HepG2 (cell line): ENCODE measurements around the gene TMEM134. TPM values are rescaled to one million over a fixed set of nuclear protein-coding genes. Genes with fewer than 3 reads are reported as not detected.
A peak's percentile ranks its signal among the peaks of the same experiment; 100 is the strongest.

Source experiments
- HINFP ChIP-seq: sonication (generic); formaldehyde crosslinking; IDR thresholded peaks from 2 replicates; pipeline ENCODE4 v1.4.0; 2020; ENCODE audit warnings: low read depth, mild to moderate bottlenecking, missing genetic modification reagents
- HIVEP1 ChIP-seq: sonication (generic); formaldehyde crosslinking; IDR thresholded peaks from 2 replicates; pipeline ENCODE4 v1.4.0; 2020; ENCODE audit warnings: mild to moderate bottlenecking, missing genetic modification reagents
- IKZF5 ChIP-seq: IDR thresholded peaks from 2 replicates; pipeline ENCODE4 v1.6.1; 2018; ENCODE audit warnings: missing genetic modification reagents, mild to moderate bottlenecking, missing compliant biosample characterization
- JDP2 ChIP-seq: sonication (generic); formaldehyde crosslinking; IDR thresholded peaks from 2 replicates; pipeline ENCODE4 v1.8.1; 2022; ENCODE audit warnings: missing genetic modification reagents, borderline replicate concordance
- PRDM10 ChIP-seq: sonication (generic); formaldehyde crosslinking; IDR thresholded peaks from 2 replicates; pipeline ENCODE4 v1.4.0; 2020; ENCODE audit warnings: low read depth, missing genetic modification reagents
- ZNF574 ChIP-seq: sonication (generic); formaldehyde crosslinking; IDR thresholded peaks from 2 replicates; pipeline ENCODE4 v1.4.0; 2020; ENCODE audit warnings: missing genetic modification reagents
- ZNF660 ChIP-seq: sonication (generic); formaldehyde crosslinking; IDR thresholded peaks from 2 replicates; pipeline ENCODE4 v1.5.1; 2020; ENCODE audit warnings: mild to moderate bottlenecking, low read depth, missing genetic modification reagents, borderline replicate concordance
- polyA plus RNA-seq, 8 experiments: library from polyadenylated mRNA; depleted of rRNA in 3 of 8; stranded (reverse) in 7 of 8; unstranded in 1 of 8; fragments of >200 nt; fragmentation: Illumina TruSeq in 4 of 8; extraction: Trizol in 4 of 8; gene quantifications; 2 replicates each; pipeline versions ENCODE4 v1.2.1 to v1.2.3, GENCODE V29; 2011 to 2016; ENCODE audit warnings: low read depth in 4 of 8, missing spikeins in 1 of 8, mixed read lengths in 1 of 8; ENCODE audit not compliant: insufficient read depth in 1 of 8
- total RNA-seq, 5 experiments: library from RNA; depleted of rRNA; stranded (reverse); fragments of >200 nt; fragmentation: Illumina TruSeq; extraction: Trizol; gene quantifications; 2 replicates each; pipeline ENCODE4 v1.2.3, GENCODE V29; 2016; ENCODE audit warnings: low read depth in 1 of 5
- TF ChIP-seq, protein P1 (sequence below): sonication (generic); formaldehyde crosslinking; IDR thresholded peaks from 2 replicates; pipeline ENCODE4 v1.5.0; 2020; ENCODE audit warnings: mild to moderate bottlenecking, missing genetic modification reagents, borderline replicate concordance
- TF ChIP-seq, protein P2 (sequence below): IDR thresholded peaks from 2 replicates; pipeline ENCODE4 v1.6.1; 2012; ENCODE audit warnings: inconsistent platforms
- TF ChIP-seq, protein P3 (sequence below): sonication (generic); formaldehyde crosslinking; IDR thresholded peaks from 2 replicates; pipeline ENCODE4 v1.4.0; 2020; ENCODE audit warnings: missing genetic modification reagents

TMEM134 gene
- total and polyA plus RNA-seq, 2 of the 13 experiments (the other 11 are each of a cell fraction or from before 2014, with no cell fraction given) = 6.9 to 26.9 TPM

DNA sequence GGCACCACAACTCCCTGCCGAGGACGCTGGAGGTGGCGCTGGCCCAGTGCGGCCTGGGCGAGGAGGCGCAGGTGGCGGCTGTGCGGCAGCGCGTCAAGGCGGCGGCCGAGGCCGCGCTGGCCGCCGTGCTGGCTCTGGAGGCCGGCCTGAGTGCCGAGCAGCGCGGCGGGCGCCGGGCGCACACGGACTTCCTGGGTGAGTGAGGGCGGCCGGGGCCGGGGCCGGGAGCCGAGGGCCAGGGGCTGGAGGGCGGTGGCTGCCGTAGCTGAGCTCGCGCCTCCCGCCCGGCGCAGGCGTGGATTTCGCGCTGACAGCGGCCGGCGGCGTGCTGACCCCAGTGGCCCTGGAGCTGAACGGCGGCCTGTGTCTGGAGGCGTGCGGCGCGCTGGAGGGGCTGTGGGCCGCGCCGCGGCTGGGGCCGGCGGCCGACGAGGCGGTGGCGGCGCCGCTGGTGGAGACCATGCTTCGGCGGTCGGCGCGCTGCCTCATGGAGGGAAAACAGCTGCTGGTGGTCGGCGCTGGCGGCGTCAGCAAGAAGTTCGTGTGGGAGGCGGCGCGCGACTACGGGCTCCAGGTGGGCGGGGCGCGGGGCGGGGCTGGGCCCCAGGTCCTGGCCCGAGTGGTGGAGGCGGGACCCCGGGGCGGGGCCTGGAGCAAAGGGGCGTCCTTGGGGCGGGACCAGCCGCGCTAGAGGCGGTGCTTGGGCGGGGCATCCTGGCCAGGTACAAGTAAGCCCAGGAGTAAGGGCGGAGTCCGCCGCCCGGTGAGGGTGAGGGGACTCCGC is 48.2 kb downstream of the TMEM134 start (continued):
- TF ChIP-seq, protein P1, sequence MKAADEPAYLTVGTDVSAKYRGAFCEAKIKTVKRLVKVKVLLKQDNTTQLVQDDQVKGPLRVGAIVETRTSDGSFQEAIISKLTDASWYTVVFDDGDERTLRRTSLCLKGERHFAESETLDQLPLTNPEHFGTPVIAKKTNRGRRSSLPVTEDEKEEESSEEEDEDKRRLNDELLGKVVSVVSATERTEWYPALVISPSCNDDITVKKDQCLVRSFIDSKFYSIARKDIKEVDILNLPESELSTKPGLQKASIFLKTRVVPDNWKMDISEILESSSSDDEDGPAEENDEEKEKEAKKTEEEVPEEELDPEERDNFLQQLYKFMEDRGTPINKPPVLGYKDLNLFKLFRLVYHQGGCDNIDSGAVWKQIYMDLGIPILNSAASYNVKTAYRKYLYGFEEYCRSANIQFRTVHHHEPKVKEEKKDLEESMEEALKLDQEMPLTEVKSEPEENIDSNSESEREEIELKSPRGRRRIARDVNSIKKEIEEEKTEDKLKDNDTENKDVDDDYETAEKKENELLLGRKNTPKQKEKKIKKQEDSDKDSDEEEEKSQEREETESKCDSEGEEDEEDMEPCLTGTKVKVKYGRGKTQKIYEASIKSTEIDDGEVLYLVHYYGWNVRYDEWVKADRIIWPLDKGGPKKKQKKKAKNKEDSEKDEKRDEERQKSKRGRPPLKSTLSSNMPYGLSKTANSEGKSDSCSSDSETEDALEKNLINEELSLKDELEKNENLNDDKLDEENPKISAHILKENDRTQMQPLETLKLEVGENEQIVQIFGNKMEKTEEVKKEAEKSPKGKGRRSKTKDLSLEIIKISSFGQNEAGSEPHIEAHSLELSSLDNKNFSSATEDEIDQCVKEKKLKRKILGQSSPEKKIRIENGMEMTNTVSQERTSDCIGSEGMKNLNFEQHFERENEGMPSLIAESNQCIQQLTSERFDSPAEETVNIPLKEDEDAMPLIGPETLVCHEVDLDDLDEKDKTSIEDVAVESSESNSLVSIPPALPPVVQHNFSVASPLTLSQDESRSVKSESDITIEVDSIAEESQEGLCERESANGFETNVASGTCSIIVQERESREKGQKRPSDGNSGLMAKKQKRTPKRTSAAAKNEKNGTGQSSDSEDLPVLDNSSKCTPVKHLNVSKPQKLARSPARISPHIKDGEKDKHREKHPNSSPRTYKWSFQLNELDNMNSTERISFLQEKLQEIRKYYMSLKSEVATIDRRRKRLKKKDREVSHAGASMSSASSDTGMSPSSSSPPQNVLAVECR (CRISPR knock-in tag) = peak; percentile 56; the same call in 1 of the 2 replicates
- no peak for TF ChIP-seq PRDM10
- TF ChIP-seq, protein P2, sequence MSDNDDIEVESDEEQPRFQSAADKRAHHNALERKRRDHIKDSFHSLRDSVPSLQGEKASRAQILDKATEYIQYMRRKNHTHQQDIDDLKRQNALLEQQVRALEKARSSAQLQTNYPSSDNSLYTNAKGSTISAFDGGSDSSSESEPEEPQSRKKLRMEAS = peak; percentile 86
- TF ChIP-seq ZNF574 (CRISPR knock-in tag) = peak; percentile 47
- TF ChIP-seq JDP2 = no peak; the same call in 1 of the 2 replicates
- TF ChIP-seq ZNF660 (CRISPR knock-in tag) = no peak
- no peak for TF ChIP-seq HIVEP1 (CRISPR knock-in tag)
- TF ChIP-seq HINFP (CRISPR knock-in tag) = no peak
- TF ChIP-seq IKZF5 (CRISPR knock-in tag) = peak; percentile 37; the same call in 1 of the 2 replicates
- TF ChIP-seq, protein P3, sequence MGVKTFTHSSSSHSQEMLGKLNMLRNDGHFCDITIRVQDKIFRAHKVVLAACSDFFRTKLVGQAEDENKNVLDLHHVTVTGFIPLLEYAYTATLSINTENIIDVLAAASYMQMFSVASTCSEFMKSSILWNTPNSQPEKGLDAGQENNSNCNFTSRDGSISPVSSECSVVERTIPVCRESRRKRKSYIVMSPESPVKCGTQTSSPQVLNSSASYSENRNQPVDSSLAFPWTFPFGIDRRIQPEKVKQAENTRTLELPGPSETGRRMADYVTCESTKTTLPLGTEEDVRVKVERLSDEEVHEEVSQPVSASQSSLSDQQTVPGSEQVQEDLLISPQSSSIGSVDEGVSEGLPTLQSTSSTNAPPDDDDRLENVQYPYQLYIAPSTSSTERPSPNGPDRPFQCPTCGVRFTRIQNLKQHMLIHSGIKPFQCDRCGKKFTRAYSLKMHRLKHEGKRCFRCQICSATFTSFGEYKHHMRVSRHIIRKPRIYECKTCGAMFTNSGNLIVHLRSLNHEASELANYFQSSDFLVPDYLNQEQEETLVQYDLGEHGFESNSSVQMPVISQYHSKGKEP = no peak
